ACHN (cell line): ENCODE measurements around the gene UTP4.
"Not testable (repeated sequence)": the region's sequence is repeated elsewhere in the genome, so short reads cannot be mapped to it uniquely, and the experiment has no call there.

Experiments
- DNase-seq: peaks from one replicate; pipeline ENCODE4 v3.0.0-alpha.2; 2015
- in situ Hi-C: cut with HindIII; loops from 2 replicates; pipeline ENCODE4 v1.10.0; 2017; ENCODE audit warnings: low sequenced_read_pairs, low pct_ligation_motif_present, low pct_unique_long_range_greater_than_20kb

Gene UTP4

DNA sequence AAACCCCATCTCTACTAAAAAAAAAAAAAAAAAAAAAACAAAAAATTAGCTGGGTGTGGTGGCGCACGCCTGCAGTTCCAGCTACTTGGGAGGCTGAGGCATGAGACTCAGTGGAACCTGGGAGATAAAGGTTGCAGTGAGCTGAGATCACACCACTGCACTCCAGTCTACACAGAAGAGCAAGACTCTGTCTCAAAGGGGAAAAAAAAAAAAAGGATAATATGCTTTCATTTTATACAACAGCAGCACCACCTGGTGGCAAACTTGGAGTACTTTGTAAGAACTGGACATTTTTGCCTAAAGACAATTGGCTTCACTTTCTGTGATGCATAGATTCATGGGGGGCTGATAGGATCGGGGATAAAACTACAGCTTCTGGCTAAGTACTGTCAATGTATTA, 8.5 kb upstream of the UTP4 start:
- in situ Hi-C loops: loop anchor here (25.0 kb wide), 1 partner anchor 212 kb away; no protein-coding TSS in a partner anchor
- peak; percentile 85 for DNase-seq

GRCh38 chr16:69124406-69124805, 8.0 kb upstream of the UTP4 start:
- in situ Hi-C loops: loop anchor here (25.0 kb wide), 1 partner anchor 212 kb away; no protein-coding TSS in a partner anchor

GRCh38 chr16:69124961-69125360, 7.5 kb upstream of the UTP4 start:
- DNase-seq: not testable (repeated sequence)
- in situ Hi-C loops: loop anchor here (25.0 kb wide), 1 partner anchor 213 kb away; no protein-coding TSS in a partner anchor

More at GRCh38 chr16:69124406-69124805, 8.0 kb upstream of the UTP4 start:
- DNase-seq: not testable (repeated sequence)

DNA sequence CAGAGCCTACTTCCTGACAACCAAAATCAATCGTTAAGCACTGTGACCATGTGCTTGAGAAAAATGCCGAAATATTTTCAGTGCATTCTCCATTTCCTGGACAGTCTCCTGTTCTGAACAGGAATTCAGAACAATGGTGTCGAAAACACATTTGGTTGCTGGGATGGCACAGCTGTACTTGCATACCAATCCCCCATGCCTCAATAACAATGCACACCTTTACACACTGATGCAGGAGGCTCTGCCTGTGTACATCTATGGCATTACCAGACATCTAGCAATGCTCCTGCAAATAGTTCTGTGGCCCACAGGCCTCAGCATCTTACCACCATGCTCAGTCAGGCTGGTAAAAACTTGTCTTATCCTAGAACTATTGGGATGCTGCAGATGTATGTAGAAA, 6.2 kb upstream of the UTP4 start:
- no peak for DNase-seq
- in situ Hi-C loops: no loop called here

- DNase-seq, in situ Hi-C loops: not testable (repeated sequence)
These were observed 5.6 kb upstream of the UTP4 start for GRCh38 chr16:69126801-69127200.

DNA sequence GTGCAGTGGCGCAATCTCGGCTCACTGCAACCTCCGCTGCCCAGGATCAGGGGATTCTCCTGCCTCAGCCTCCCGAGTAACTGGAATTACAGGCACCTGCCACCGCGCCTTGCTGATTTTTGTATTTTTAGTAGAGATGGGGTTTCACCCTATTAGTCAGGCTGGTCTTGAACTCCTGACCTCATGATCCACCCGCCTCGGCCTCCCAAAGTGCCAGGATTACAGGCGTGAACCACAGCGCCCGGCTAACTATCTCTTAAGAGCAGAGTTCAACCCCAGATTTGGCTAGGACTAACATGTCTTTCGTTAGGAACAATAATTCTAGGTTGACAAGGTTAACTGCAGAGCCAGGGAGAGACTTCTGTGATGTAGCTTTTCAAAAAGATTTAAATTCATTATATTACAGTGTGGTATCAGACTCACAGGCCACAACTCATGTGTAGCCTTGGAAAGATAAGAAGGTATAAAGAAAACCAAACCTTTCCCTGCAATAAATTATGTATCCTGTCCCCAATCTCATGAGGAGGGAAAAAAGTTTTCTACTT, 4.4 kb upstream of the UTP4 start:
- in situ Hi-C loops: no loop called here
- no peak for DNase-seq

GRCh38 chr16:69130461-69130860, 2.0 kb upstream of the UTP4 start:
- no peak for DNase-seq
- in situ Hi-C loops: no loop called here

GRCh38 chr16:69131167-69131838, 1.1 kb upstream of the UTP4 start:
- in situ Hi-C loops: no loop called here
- DNase-seq: peak; percentile 50

DNA sequence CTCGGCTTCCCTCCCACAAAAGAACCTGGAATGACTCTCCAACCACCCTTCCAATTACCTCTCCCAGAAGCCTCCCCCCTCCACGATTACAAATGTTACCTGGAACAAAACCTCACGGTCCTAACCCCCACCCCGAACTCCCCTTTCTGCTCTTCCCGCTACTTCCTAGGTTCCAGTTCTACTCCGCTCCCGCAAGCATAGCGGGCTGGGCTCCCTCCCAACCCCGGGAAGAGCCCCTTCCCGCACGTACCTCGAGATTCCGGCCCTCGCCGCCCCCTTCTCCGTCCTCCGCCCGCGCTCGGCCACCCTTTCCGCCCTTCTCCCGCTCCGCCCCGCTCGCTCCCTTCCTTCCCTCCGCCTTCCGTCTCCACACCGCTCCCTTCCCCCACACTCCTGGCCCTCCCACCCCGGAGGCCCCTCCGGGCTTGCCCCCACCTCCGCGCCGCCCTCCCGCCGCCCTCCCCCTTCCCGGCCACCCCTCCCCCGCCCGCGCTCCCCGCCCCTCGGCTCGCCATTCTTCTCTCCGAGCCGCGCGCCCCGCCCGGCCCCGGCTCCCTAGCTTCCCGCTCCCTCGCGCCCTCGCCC, 518 bp upstream of the UTP4 start:
- peak; percentile 92 for DNase-seq
- in situ Hi-C loops: no loop called here

DNA sequence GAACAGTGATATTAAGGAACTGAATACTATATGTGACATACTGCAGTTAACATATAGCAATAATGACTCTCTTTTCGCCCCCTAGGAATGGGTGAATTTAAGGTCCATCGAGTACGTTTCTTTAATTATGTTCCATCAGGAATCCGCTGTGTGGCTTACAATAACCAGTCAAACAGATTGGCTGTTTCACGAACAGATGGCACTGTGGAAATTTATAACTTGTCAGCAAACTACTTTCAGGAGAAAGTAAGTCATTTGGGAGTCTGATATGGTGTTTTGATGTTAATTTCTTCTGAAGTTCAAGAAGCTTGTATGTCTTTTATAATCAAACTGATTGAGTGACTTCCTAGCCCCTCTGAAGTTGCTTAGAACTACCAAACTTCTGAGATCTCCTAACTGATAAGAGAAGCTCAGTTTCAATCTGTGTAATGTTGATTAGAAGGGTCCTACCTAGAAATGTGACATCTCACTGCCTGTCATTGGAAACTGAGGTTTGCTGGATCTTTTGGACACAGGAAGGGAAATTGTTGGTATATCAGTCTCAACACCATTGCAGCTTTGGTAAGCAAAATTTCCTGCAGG, 1.0 kb downstream of the UTP4 start:
- in situ Hi-C loops: no loop called here
- DNase-seq: no peak

DNA sequence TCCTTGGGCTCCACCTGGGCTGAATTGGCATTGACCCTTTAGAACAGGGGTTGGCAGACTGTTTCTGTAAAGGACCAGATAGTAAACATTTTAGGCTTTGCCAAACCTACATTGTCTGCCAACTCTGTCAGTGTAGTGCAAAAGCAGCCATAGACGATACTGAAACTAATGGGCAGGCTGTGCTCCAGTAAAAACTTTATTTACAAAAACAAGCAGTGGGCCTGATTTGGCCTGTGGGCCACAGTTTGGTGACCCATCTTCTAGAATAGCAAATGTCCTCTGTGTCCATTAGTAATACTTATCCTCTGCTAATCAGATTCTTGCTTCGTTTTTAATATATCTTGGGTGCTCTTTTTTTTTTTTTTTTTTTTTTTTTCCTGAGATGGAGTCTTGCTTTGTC, 6.2 kb downstream of the UTP4 start:
- in situ Hi-C loops: no loop called here
- DNase-seq: no peak

- DNase-seq, in situ Hi-C loops: not testable (repeated sequence)
These were observed 7.0 kb downstream of the UTP4 start for GRCh38 chr16:69139464-69139863.

GRCh38 chr16:69141014-69141413, 8.6 kb downstream of the UTP4 start:
- in situ Hi-C loops: no loop called here
- no peak for DNase-seq

- no peak for DNase-seq
- in situ Hi-C loops: no loop called here
These were observed 9.5 kb downstream of the UTP4 start for GRCh38 chr16:69141936-69142335.

DNA sequence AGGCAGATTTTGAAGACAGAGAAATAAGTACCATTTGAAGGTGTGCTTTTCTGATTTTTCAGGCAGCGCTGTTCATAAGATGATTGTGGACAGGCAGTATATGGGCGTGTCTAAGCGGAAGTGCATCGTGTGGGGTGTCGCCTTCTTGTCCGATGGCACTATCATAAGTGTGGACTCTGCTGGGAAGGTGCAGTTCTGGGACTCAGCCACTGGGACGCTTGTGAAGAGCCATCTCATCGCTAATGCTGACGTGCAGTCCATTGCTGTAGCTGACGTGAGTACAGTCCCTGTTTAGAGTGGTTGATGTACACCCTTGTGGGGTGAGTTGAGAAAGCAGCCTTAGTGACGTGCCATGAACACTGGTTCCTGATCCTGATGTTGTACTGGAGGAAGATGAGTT, 10.7 kb downstream of the UTP4 start:
- no peak for DNase-seq
- in situ Hi-C loops: no loop called here

GRCh38 chr16:69145658-69146057, 13.2 kb downstream of the UTP4 start:
- in situ Hi-C loops: no loop called here
- DNase-seq: no peak

GRCh38 chr16:69149621-69150020, 17.2 kb downstream of the UTP4 start:
- in situ Hi-C loops, DNase-seq: not testable (repeated sequence)

- peak; percentile 77 for DNase-seq
- in situ Hi-C loops: no loop called here
These were observed 17.9 kb downstream of the UTP4 start for GRCh38 chr16:69150146-69150865.

GRCh38 chr16:69157196-69157595, 24.7 kb downstream of the UTP4 start:
- DNase-seq: no peak
- in situ Hi-C loops: no loop called here
